Neuronal stem cell (in vitro differentiated cells): ENCODE results near the gene PER1.
A peak's percentile ranks its signal among the peaks of the same experiment; 100 is the strongest.

Experiments used
- DNase-seq: peaks from one replicate; pipeline ENCODE4 v3.0.0-alpha.2; 2013; ENCODE audit warnings: low spot score
- H2AFZ ChIP-seq: one replicate; pipeline ENCODE4 v1.6.1; 2013; ENCODE audit warnings: mild to moderate bottlenecking, low read length, inconsistent platforms
- H2AK5ac ChIP-seq: 2 replicates; pipeline ENCODE4 v1.6.1; 2013; ENCODE audit warnings: low read depth, mild to moderate bottlenecking, inconsistent platforms, low read length, moderate library complexity, mixed read lengths
- H2BK120ac ChIP-seq: 2 replicates; pipeline ENCODE4 v1.6.1; 2013; ENCODE audit warnings: low read depth, mild to moderate bottlenecking, inconsistent platforms, low read length, moderate library complexity, mixed read lengths
- H2BK12ac ChIP-seq: one replicate; pipeline ENCODE4 v1.6.1; 2013; ENCODE audit warnings: low read length, inconsistent platforms
- H2BK15ac ChIP-seq: 2 replicates; pipeline ENCODE4 v1.6.1; 2013; ENCODE audit warnings: mild to moderate bottlenecking, low read length, inconsistent platforms, mixed read lengths
- H2BK5ac ChIP-seq: one replicate; pipeline ENCODE4 v1.6.1; 2013; ENCODE audit warnings: inconsistent platforms, mild to moderate bottlenecking, low read length, moderate library complexity
- H3K14ac ChIP-seq: one replicate; pipeline ENCODE4 v1.6.1; 2013; ENCODE audit warnings: low read length, inconsistent platforms
- H3K18ac ChIP-seq: 2 replicates; pipeline ENCODE4 v1.6.1; 2013; ENCODE audit warnings: low read length, inconsistent platforms
- H3K23ac ChIP-seq: 2 replicates; pipeline ENCODE4 v1.6.1; 2013; ENCODE audit warnings: low read depth, mild to moderate bottlenecking, mixed read lengths, low read length, inconsistent platforms; ENCODE audit not compliant: poor library complexity
- H3K27ac ChIP-seq: replicated peaks from 3 replicates; pipeline ENCODE4 v1.5.1; 2013; ENCODE audit warnings: low read length, inconsistent platforms
- H3K27me3 ChIP-seq, 3 experiments: 2 replicates each; pipeline ENCODE4 v1.6.1; 2013; ENCODE audit warnings: low read length in 3 of 3, mild to moderate bottlenecking in 2 of 3, inconsistent platforms in 1 of 3, low read depth in 1 of 3, mixed read lengths in 1 of 3, moderate library complexity in 1 of 3; ENCODE audit not compliant: control insufficient read depth in 3 of 3, insufficient read depth in 3 of 3
- H3K36me3 ChIP-seq, 2 donors: replicated peaks in 1 of 2; 2 replicates each; pipeline ENCODE4 v1.6.1; 2013; ENCODE audit warnings: low read length in 2 of 2; ENCODE audit not compliant: control insufficient read depth in 2 of 2, insufficient read depth in 2 of 2
- H3K4ac ChIP-seq: 2 replicates; pipeline ENCODE4 v1.6.1; 2013; ENCODE audit warnings: inconsistent platforms, mild to moderate bottlenecking, low read length, moderate library complexity
- H3K4me1 ChIP-seq, 2 donors: 1 replicate in 1 of 2; 2 replicates in 1 of 2; pipeline ENCODE4 v1.6.1; 2013; ENCODE audit warnings: low read length in 2 of 2, low read depth in 1 of 2; ENCODE audit not compliant: control insufficient read depth in 2 of 2, insufficient read depth in 1 of 2
- H3K4me2 ChIP-seq: one replicate; pipeline ENCODE4 v1.6.1; 2013; ENCODE audit warnings: mild to moderate bottlenecking, low read length, inconsistent platforms; ENCODE audit not compliant: insufficient read depth, poor library complexity, severe bottlenecking
- H3K4me3 ChIP-seq, 2 donors: 2 replicates each; pipeline ENCODE4 v1.5.1; 2013; ENCODE audit warnings: low read length in 2 of 2, mild to moderate bottlenecking in 2 of 2, inconsistent platforms in 1 of 2, moderate library complexity in 1 of 2
- H3K79me1 ChIP-seq: one replicate; pipeline ENCODE4 v1.6.1; 2013; ENCODE audit warnings: low read depth, mild to moderate bottlenecking, inconsistent platforms, low read length, moderate library complexity
- H3K9ac ChIP-seq: one replicate; pipeline ENCODE4 v1.6.1; 2013; ENCODE audit warnings: mild to moderate bottlenecking, low read depth, low read length, inconsistent platforms; ENCODE audit not compliant: poor library complexity
- H3K9me3 ChIP-seq, 2 donors: replicated peaks in 1 of 2; 2 replicates each; pipeline versions ENCODE3 to v1.6.1; 2013; ENCODE audit warnings: low read length in 2 of 2, mild to moderate bottlenecking in 2 of 2, inconsistent platforms in 1 of 2, low read depth in 1 of 2, mixed read lengths in 1 of 2, moderate library complexity in 1 of 2; ENCODE audit not compliant: control insufficient read depth in 2 of 2, insufficient read depth in 1 of 2
- H4K8ac ChIP-seq: one replicate; pipeline ENCODE4 v1.6.1; 2013; ENCODE audit warnings: low read depth, mild to moderate bottlenecking, inconsistent platforms, low read length, moderate library complexity
- H4K91ac ChIP-seq: one replicate; pipeline ENCODE4 v1.6.1; 2013; ENCODE audit warnings: low read length, low read depth, mild to moderate bottlenecking, inconsistent platforms; ENCODE audit not compliant: poor library complexity
- WGBS, 2 donors: extraction: QIAGEN DNeasy Blood & Tissue Kit; methylation state at CpG; one replicate each; pipeline ENCODE4 v1.1.7; 2013; ENCODE audit warnings: missing lambda C conversion rate in 2 of 2, mixed read lengths in 1 of 2; ENCODE audit not compliant: insufficient read length in 2 of 2, insufficient replicate concordance in 1 of 2; ENCODE audit errors: extremely low coverage in 2 of 2; 5-methylcytosine and 5-hydroxymethylcytosine counted together

The PER1 gene

GRCh38 chr17:8105957-8106398 lies 46.2 kb downstream of the PER1 start:
- Histone ChIP-seq H2AK5ac (no peak overlapping the region), H2AFZ (no peak overlapping the region), H2BK120ac (no peak overlapping the region), H3K4me3 (no peak overlapping the region), H3K18ac (no peak overlapping the region), H3K14ac (no peak overlapping the region), H3K36me3 (no peaks in the 10 kb centered on the region), H3K27ac (no peak overlapping the region), H3K4ac (no peak overlapping the region), H3K4me1 (peaks cover 0 to 6% of the 10 kb centered on the region in 2 donors), H4K91ac (no peak overlapping the region), H3K9ac (no peak overlapping the region), H3K79me1 (no peaks in the 10 kb centered on the region), H4K8ac (no peak overlapping the region), H3K27me3 (peaks cover 0 to 61% (median 27%) of the 10 kb centered on the region in 3 experiments), H2BK5ac (no peak overlapping the region), H3K9me3 (peaks cover 0 to 4% of the 10 kb centered on the region in 2 donors), H2BK12ac (no peak overlapping the region), H3K4me2 (no peak overlapping the region), H2BK15ac (no peak overlapping the region), H3K23ac (no peak overlapping the region)
- no peak for DNase-seq
- no CpG with 5 or more reads among the region's 5 CpGs for WGBS, 2 donors

- Histone ChIP-seq H3K27me3 (peaks cover 0 to 50% (median 16%) of the 10 kb centered on the region in 3 experiments), H2AFZ (no peak overlapping the region), H4K91ac (no peak overlapping the region), H3K18ac (no peak overlapping the region), H3K27ac (no peak overlapping the region), H2BK5ac (no peak overlapping the region), H3K36me3 (no peaks in the 10 kb centered on the region), H2AK5ac (no peak overlapping the region), H3K23ac (no peak overlapping the region), H2BK15ac (no peak overlapping the region), H4K8ac (no peak overlapping the region), H2BK12ac (no peak overlapping the region), H3K9ac (no peak overlapping the region), H3K4me2 (no peak overlapping the region), H3K14ac (no peak overlapping the region), H3K79me1 (no peaks in the 10 kb centered on the region), H3K4ac (no peak overlapping the region), H3K4me1 (peaks cover 0 to 4% of the 10 kb centered on the region in 2 donors), H2BK120ac (no peak overlapping the region), H3K9me3 (peaks cover 0 to 4% of the 10 kb centered on the region in 2 donors), H3K4me3 (no peak overlapping the region)
- no peak for DNase-seq
- WGBS, 2 donors = no CpG with 5 or more reads among the region's 8 CpGs
Observed at GRCh38 chr17:8104911-8105310, 47.3 kb downstream of the PER1 start.

GRCh38 chr17:8103549-8103948 lies 48.7 kb downstream of the PER1 start:
- Histone ChIP-seq H3K4me2 (no peak overlapping the region), H2BK12ac (no peak overlapping the region), H2AFZ (no peak overlapping the region), H3K4me3 (no peak overlapping the region), H3K4me1 (no peaks in the 10 kb centered on the region), H4K91ac (no peak overlapping the region), H3K36me3 (no peaks in the 10 kb centered on the region), H3K14ac (no peak overlapping the region), H2BK15ac (no peak overlapping the region), H3K9me3 (peaks cover 0 to 2% of the 10 kb centered on the region in 2 donors), H3K27ac (no peak overlapping the region), H3K4ac (no peak overlapping the region), H2AK5ac (peak overlapping the region; percentile 6), H4K8ac (no peak overlapping the region), H3K23ac (no peak overlapping the region), H3K27me3 (peaks cover 0 to 38% (median 4%) of the 10 kb centered on the region in 3 experiments), H3K9ac (no peak overlapping the region), H2BK120ac (no peak overlapping the region), H3K79me1 (no peaks in the 10 kb centered on the region), H3K18ac (no peak overlapping the region), H2BK5ac (no peak overlapping the region)
- DNase-seq = no peak
- no CpG with 5 or more reads among the region's 4 CpGs for WGBS, 2 donors

- Histone ChIP-seq H2BK120ac (no peak overlapping the region), H3K4ac (no peak overlapping the region), H2AK5ac (no peak overlapping the region), H3K9ac (no peak overlapping the region), H2BK5ac (no peak overlapping the region), H2BK15ac (no peak overlapping the region), H3K14ac (no peak overlapping the region), H4K91ac (no peak overlapping the region), H3K27me3 (peaks cover 0 to 33% (median 0%) of the 10 kb centered on the region in 3 experiments), H3K9me3 (peaks cover 0 to 2% of the 10 kb centered on the region in 2 donors), H3K36me3 (no peaks in the 10 kb centered on the region), H2AFZ (no peak overlapping the region), H3K23ac (no peak overlapping the region), H2BK12ac (no peak overlapping the region), H3K4me2 (no peak overlapping the region), H4K8ac (no peak overlapping the region), H3K4me1 (no peaks in the 10 kb centered on the region), H3K4me3 (no peak overlapping the region), H3K27ac (no peak overlapping the region), H3K18ac (no peak overlapping the region), H3K79me1 (no peaks in the 10 kb centered on the region)
- no CpG with 5 or more reads among the region's 6 CpGs for WGBS, 2 donors
- no peak for DNase-seq
Observed at GRCh38 chr17:8101721-8102120, 50.5 kb downstream of the PER1 start.
